HuH-7 (cell line): ENCODE measurements around the gene ANO10.
A peak's percentile ranks its signal among the peaks of the same experiment; 100 is the strongest.
"Not testable (repeated sequence)": the region's sequence is repeated elsewhere in the genome, so short reads cannot be mapped to it uniquely, and the experiment has no call there.

Experiments used
- DNase-seq: peaks from one replicate; pipeline ENCODE4 v3.0.0; 2011; ENCODE audit warnings: low spot score

The ANO10 gene

GRCh38 chr3:43629257-43629656 lies 7.4 kb upstream of the ANO10 start:
- DNase-seq: no peak

- DNase-seq: no peak
These were observed 5.5 kb upstream of the ANO10 start for GRCh38 chr3:43627360-43627759.

GRCh38 chr3:43624619-43625305 lies 3.0 kb upstream of the ANO10 start:
- DNase-seq: no peak

GRCh38 chr3:43620831-43621655 lies 768 bp downstream of the ANO10 start:
- DNase-seq: no peak

GRCh38 chr3:43619588-43619987 lies 2.2 kb downstream of the ANO10 start:
- DNase-seq: no peak

- DNase-seq: no peak
These were observed 3.7 kb downstream of the ANO10 start for GRCh38 chr3:43618142-43618541.

GRCh38 chr3:43616034-43616433 lies 5.8 kb downstream of the ANO10 start:
- no peak for DNase-seq

GRCh38 chr3:43615133-43615532 lies 6.7 kb downstream of the ANO10 start:
- DNase-seq: no peak

GRCh38 chr3:43613976-43614375 lies 7.8 kb downstream of the ANO10 start:
- DNase-seq: no peak

GRCh38 chr3:43612419-43612818 lies 9.4 kb downstream of the ANO10 start:
- no peak for DNase-seq

GRCh38 chr3:43609406-43609805 lies 12.4 kb downstream of the ANO10 start:
- DNase-seq: no peak

- no peak for DNase-seq
These were observed 13.1 kb downstream of the ANO10 start for GRCh38 chr3:43608751-43609150.

- no peak for DNase-seq
These were observed 15.5 kb downstream of the ANO10 start for GRCh38 chr3:43606284-43606683.

GRCh38 chr3:43599959-43600358 lies 21.9 kb downstream of the ANO10 start:
- not testable (repeated sequence) for DNase-seq

GRCh38 chr3:43597961-43598360 lies 23.9 kb downstream of the ANO10 start:
- DNase-seq: no peak

GRCh38 chr3:43596178-43596577 lies 25.6 kb downstream of the ANO10 start:
- DNase-seq: not testable (repeated sequence)

- DNase-seq: not testable (repeated sequence)
These were observed 26.5 kb downstream of the ANO10 start for GRCh38 chr3:43595280-43595679.

- DNase-seq: not testable (repeated sequence)
These were observed 28.2 kb downstream of the ANO10 start for GRCh38 chr3:43593588-43593987.

GRCh38 chr3:43591866-43592265 lies 29.9 kb downstream of the ANO10 start:
- DNase-seq: not testable (repeated sequence)

- DNase-seq: no peak
These were observed 34.5 kb downstream of the ANO10 start for GRCh38 chr3:43587303-43587702.

GRCh38 chr3:43584043-43584826 lies 37.6 kb downstream of the ANO10 start:
- no peak for DNase-seq

- DNase-seq: peak; percentile 12
These were observed 38.3 kb downstream of the ANO10 start for GRCh38 chr3:43583481-43583880.

- DNase-seq: no peak
These were observed 38.9 kb downstream of the ANO10 start for GRCh38 chr3:43582866-43583265.
